Measurements from ENCODE around the gene ZNF324B.
A peak's percentile ranks its signal among the peaks of the same experiment; 100 is the strongest.

The ZNF324B gene

DNA sequence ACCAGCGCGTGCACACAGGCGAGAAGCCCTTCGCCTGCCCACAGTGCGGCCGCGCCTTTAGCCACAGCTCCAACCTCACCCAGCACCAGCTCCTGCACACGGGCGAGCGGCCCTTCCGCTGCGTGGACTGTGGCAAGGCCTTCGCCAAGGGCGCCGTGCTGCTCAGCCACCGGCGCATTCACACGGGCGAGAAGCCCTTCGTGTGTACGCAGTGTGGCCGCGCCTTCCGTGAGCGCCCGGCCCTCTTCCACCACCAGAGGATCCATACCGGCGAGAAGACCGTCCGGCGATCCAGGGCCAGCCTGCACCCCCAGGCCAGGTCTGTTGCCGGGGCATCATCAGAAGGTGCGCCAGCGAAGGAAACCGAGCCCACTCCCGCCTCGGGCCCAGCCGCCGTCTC is 20.3 kb downstream of the ZNF324B start:
- no peak overlapping the region for H3K4me3 ChIP-seq (ENCODE audit: control insufficient read depth, low read depth, low read length)
- no peak for DNase-seq (ENCODE audit: low read depth)
- TF ChIP-seq, protein P1, sequence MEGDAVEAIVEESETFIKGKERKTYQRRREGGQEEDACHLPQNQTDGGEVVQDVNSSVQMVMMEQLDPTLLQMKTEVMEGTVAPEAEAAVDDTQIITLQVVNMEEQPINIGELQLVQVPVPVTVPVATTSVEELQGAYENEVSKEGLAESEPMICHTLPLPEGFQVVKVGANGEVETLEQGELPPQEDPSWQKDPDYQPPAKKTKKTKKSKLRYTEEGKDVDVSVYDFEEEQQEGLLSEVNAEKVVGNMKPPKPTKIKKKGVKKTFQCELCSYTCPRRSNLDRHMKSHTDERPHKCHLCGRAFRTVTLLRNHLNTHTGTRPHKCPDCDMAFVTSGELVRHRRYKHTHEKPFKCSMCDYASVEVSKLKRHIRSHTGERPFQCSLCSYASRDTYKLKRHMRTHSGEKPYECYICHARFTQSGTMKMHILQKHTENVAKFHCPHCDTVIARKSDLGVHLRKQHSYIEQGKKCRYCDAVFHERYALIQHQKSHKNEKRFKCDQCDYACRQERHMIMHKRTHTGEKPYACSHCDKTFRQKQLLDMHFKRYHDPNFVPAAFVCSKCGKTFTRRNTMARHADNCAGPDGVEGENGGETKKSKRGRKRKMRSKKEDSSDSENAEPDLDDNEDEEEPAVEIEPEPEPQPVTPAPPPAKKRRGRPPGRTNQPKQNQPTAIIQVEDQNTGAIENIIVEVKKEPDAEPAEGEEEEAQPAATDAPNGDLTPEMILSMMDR (conservative IDR thresholded peaks at IDR 0.05; ENCODE audit: control insufficient read depth, insufficient read depth, low read depth, low read length): no peak

DNA sequence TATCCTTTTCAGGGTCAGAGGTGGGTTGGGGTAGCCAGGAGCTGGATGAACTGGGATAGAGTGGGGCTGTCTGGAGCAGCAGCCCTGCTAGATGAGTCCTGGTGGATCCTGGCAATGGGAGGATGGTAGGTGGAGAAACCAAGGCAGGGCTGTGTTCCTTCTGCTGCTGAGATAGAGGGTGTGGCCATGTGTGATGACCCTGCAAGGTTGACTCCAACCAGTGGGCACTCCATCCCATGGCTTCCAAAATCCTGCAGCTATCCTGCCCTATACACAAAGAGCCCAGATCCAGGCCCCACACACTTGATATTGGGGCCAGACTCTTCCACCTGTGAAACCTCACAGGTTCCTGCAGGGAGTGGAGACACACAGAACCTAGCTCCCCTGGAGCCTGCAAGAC is 22.4 kb downstream of the ZNF324B start:
- no peak for DNase-seq (ENCODE audit: low read depth)
- TF ChIP-seq, protein P1 (conservative IDR thresholded peaks at IDR 0.05; ENCODE audit: control insufficient read depth, insufficient read depth, low read depth, low read length): no peak
- H3K4me3 ChIP-seq (ENCODE audit: control insufficient read depth, low read depth, low read length): no peak overlapping the region

DNA sequence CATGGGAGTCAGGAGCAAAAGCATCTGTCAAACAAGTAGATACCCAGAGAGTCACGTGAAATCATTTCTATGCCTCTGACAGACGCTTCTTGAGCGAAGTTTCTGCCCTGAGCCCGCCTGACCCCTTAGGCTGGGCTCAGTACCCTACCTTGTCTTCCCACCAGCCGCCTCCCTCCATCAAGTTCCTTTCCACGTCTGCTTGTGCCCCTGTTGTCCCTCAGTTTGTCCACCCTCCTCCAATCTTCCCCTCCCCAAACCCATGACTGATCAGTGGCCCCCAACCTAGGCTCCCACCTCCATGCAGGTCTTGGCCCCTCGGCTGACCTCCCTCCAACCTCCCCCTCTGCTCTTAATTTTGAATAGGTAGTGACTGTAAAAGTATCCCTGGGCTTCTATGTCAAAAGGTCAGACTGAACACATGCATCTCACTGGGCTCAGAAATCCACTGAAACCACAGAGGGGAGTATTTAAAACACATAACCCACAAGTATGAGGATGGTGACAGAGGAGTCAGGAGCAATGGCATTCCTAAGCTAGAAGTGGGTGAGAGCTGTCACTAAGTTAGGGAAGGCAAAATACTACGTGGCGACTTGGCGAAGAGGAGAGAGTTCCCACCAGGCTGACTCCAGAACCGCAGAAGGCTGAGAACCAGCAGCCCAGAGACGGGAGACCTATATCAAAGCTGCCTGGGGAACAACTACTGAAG is 23.0 kb downstream of the ZNF324B start:
- TF ChIP-seq, protein P1 (conservative IDR thresholded peaks at IDR 0.05; ENCODE audit: control insufficient read depth, insufficient read depth, low read depth, low read length): no peak
- no peak overlapping the region for H3K4me3 ChIP-seq (ENCODE audit: control insufficient read depth, low read depth, low read length)
- DNase-seq (ENCODE audit: low read depth): peak; percentile 58

DNA sequence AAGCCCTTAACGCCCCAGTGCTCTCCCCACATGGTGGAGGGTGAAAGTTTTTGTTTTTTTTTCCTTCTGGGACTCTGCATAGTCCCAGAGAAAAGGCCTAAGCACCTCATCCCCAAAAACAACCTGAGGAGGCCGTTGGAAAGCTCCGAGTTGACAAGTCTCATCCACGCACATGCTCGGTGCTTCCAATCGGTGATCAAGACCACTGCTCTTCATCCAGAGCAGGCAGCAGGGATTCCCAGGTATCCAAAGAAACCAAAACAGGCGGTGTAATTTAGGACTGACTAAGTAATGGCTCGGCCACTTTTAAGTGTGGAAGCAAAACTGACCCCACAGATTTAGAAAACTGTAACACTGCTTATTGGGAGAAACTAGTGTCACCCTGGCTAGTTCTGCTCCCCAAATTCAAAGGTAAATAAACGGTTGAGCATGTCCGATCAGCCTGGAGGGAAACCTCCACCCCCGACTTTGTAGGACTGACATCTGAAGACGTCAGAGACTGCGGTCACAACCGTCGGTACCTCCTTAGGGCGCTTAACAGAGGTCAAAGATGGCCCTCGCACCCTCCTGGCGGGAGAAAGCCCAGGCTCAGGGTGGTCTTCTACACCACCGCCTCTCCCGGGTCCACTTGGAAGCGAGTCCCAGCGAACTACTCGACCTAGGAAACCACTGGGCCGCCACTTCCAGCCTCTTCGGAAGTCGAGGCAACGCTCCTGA is 23.7 kb downstream of the ZNF324B start:
- H3K4me3 ChIP-seq (ENCODE audit: control insufficient read depth, low read depth, low read length): peak overlapping the region; percentile 72
- DNase-seq (ENCODE audit: low read depth): peak; percentile 57
- TF ChIP-seq, protein P1 (conservative IDR thresholded peaks at IDR 0.05; ENCODE audit: control insufficient read depth, insufficient read depth, low read depth, low read length): no peak

DNA sequence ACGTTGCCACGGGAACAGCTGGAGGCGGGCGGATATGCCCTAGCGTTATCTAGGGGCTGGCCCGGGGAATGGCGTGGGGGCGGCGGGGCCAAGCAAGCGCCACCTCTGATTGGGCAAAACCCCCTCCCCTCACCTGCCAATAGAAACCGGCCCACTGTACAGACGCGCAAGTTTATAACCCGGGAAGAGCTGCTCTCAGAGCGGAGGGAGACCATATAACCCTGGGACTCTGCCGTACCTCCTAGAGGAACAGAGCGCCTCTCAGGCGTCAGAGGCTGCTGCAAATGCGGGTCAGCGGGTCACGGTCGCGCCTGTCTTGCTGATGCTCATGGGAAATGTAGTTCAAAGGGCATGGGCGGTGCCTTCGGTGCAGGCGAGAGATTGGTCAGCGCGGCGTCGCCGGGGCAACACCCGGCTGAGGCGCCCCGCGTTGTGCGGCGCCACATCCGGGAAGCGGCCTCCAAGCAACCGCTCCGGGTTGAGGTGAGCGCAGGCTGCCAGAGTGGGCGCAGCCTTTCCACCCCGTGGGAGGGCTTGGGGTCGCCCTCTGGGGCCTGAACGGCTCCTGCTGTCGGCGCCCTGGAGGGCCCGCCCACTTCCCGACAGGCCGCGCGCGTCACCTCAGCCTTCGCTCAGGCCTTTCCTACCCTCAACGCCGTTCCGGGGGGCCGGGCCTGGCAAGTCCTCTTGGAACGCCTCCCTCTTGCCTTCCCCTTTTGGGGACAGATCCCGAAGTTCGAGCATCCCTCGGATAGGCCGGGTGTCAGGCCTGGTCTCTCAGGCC is 24.5 kb downstream of the ZNF324B start, which contains the start of gene ZNF446:
TSS of gene ZNF446 (plus strand) at position 639 of the 784 bp plus-strand sequence. CDS start 867 bp downstream, outside the sequence.
- peak; percentile 97 for DNase-seq (ENCODE audit: low read depth)
- TF ChIP-seq, protein P1 (conservative IDR thresholded peaks at IDR 0.05; ENCODE audit: control insufficient read depth, insufficient read depth, low read depth, low read length): no peak
- H3K4me3 ChIP-seq (ENCODE audit: control insufficient read depth, low read depth, low read length): peak within 1 kb of the TSS; percentile 72

DNA sequence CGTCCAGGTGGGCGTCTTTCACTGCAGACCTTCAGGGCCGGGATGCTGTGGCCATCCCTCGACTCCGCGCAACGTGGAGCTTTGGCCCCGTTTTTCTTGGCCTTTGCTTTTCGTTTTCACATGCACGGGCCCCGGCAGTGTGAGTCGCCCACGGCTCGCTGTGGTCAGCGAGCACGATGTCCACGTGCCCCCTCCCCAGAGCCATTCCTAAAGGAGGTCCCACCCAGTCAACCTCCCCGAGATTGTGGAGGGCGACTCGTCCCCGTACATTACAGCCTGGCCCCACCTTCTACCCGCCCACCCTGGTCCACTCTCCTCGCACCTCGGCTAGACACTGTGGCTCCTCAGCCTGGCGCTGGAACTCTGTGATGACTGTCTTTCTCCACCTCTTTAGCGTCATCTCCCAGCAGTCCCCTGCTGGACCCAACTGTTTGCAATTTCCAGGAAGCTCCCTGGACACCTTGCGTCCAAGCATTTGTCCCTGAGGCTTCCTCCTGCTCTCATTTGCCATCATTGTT is 25.1 kb downstream of the ZNF324B start:
- peak overlapping the region; percentile 72 for H3K4me3 ChIP-seq (ENCODE audit: control insufficient read depth, low read depth, low read length)
- TF ChIP-seq, protein P1 (conservative IDR thresholded peaks at IDR 0.05; ENCODE audit: control insufficient read depth, insufficient read depth, low read depth, low read length): no peak
- peak; percentile 40 for DNase-seq (ENCODE audit: low read depth)

Measured in fibroblast of mammary gland (primary cell).